ENCODE data around the gene VPS39. TPM values are rescaled to one million over a fixed set of nuclear protein-coding genes. Genes with fewer than 3 reads are reported as not detected.

VPS39 gene
- total and polyA plus RNA-seq, 2 of the 13 experiments (the other 11 are each of a cell fraction or from before 2014, with no cell fraction given): 22.9 to 32.0 TPM

- no peak for TF ChIP-seq CSRNP2 (CRISPR knock-in tag; conservative IDR thresholded peaks at IDR 0.05; ENCODE audit: low read depth)
- peak in 1 of 2 experiments; percentile 68; a peak in 2 of 4 replicates for TF ChIP-seq EP300 (IDR thresholded peaks at IDR 0.05; ENCODE audit: low read depth in 2 of 2, low read length in 2 of 2)
- TF ChIP-seq EP300 (CRISPR knock-in tag; IDR thresholded peaks at IDR 0.05; ENCODE audit: borderline replicate concordance): peak; percentile 77
- TF ChIP-seq ZNF83 (CRISPR knock-in tag; IDR thresholded peaks at IDR 0.05; ENCODE audit: borderline replicate concordance): no peak
- TF ChIP-seq NONO (IDR thresholded peaks at IDR 0.05): no peak
- TF ChIP-seq NONO (CRISPR knock-in tag; conservative IDR thresholded peaks at IDR 0.05): peak; percentile 68; the same call in 1 of the 2 replicates
- TF ChIP-seq RERE (CRISPR knock-in tag; IDR thresholded peaks at IDR 0.05; ENCODE audit: low read depth): peak; percentile 62; the same call in 1 of the 2 replicates
- TF ChIP-seq ZNF136 (CRISPR knock-in tag; IDR thresholded peaks at IDR 0.05; ENCODE audit: low read depth): no peak
- peak; percentile 69; the same call in 1 of the 2 replicates for TF ChIP-seq JUND (CRISPR knock-in tag; IDR thresholded peaks at IDR 0.05)
- peak; percentile 82 for TF ChIP-seq TARDBP (CRISPR knock-in tag; IDR thresholded peaks at IDR 0.05)
- TF ChIP-seq KLF6 (CRISPR knock-in tag; IDR thresholded peaks at IDR 0.05): 0 out of 2 replicates have a peak, but pooled peaks have one; percentile 54
- TF ChIP-seq ZNF281 (CRISPR knock-in tag; IDR thresholded peaks at IDR 0.05; ENCODE audit: borderline replicate concordance): peak; percentile 51; the same call in 1 of the 2 replicates
- peak; percentile 72 for TF ChIP-seq KDM1A (CRISPR knock-in tag; IDR thresholded peaks at IDR 0.05)
- TF ChIP-seq ZMYM3 (CRISPR knock-in tag; IDR thresholded peaks at IDR 0.05): peak; percentile 76
- TF ChIP-seq XBP1 (CRISPR knock-in tag; IDR thresholded peaks at IDR 0.05): no peak
- TF ChIP-seq HOXA3 (CRISPR knock-in tag; IDR thresholded peaks at IDR 0.05): peak; percentile 87
- no peak for TF ChIP-seq FUBP1 (CRISPR knock-in tag; IDR thresholded peaks at IDR 0.05; ENCODE audit: borderline replicate concordance)
- TF ChIP-seq NFYB (CRISPR knock-in tag; IDR thresholded peaks at IDR 0.05): no peak
These were observed 69.1 kb downstream of the VPS39 start (continued) for GRCh38 chr15:42138968-42139386.

Measured in HepG2 (cell line).